ENCODE data around the gene TTC7B. TPM values are rescaled to one million over a fixed set of nuclear protein-coding genes. Genes with fewer than 3 reads are reported as not detected.

Gene TTC7B
- total and polyA plus RNA-seq, 2 experiments from 2014 or later = 5.2 to 28.2 TPM

DNA sequence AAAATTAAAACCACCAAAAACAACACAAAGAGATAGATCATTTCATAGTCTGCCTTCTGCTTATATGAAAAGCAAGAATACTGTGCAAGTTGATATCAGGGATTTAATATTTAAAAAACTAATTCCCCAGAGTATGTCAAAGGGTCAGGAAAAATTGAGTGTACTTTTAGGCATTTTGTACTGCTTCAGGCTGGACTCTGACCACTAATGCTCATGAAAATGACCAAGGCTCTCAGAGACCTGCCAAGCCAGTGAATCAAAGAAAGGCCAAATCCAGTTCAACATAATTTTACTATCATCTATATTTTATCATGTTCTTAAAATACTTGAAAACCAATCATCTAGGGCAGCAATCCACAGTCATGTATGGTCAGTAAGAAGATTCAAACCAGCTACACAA is 66.0 kb downstream of the TTC7B start:
- in situ Hi-C loops (cut with MboI) = no loop called here
- TF ChIP-seq EZH2phosphoT487 (IDR thresholded peaks at IDR 0.05; ENCODE audit: insufficient read depth, low read depth) = no peak
- TF ChIP-seq EZH2 (IDR thresholded peaks at IDR 0.05; ENCODE audit: insufficient read depth, poor library complexity, severe bottlenecking) = no peak
- H3K9me2 ChIP-seq (ENCODE audit: insufficient read depth) = no peaks in the 10 kb centered on the region
- no peaks in the 10 kb centered on the region for H3K9me3 ChIP-seq (ENCODE audit: low read depth)
- no peaks in the 10 kb centered on the region for H3K36me3 ChIP-seq (ENCODE audit: low read depth)
- H4K20me1 ChIP-seq (ENCODE audit: insufficient read depth) = no peaks in the 10 kb centered on the region
- no peak for DNase-seq
- H3K27me3 ChIP-seq (replicated peaks; ENCODE audit: insufficient read depth) = no peaks in the 10 kb centered on the region
- H3K79me2 ChIP-seq (ENCODE audit: insufficient read depth) = no peaks in the 10 kb centered on the region
- H3K4me3 ChIP-seq = no peak overlapping the region
- H3F3A ChIP-seq (ENCODE audit: insufficient read depth) = no peaks in the 10 kb centered on the region
- no peak overlapping the region for H3K9ac ChIP-seq
- no peak overlapping the region for H2AFZ ChIP-seq
- H3K27ac ChIP-seq = no peak overlapping the region
- H3K4me1 ChIP-seq (ENCODE audit: insufficient read depth) = no peaks in the 10 kb centered on the region
- no peak overlapping the region for H3K4me2 ChIP-seq (ENCODE audit: unreplicated experiment)

DNA sequence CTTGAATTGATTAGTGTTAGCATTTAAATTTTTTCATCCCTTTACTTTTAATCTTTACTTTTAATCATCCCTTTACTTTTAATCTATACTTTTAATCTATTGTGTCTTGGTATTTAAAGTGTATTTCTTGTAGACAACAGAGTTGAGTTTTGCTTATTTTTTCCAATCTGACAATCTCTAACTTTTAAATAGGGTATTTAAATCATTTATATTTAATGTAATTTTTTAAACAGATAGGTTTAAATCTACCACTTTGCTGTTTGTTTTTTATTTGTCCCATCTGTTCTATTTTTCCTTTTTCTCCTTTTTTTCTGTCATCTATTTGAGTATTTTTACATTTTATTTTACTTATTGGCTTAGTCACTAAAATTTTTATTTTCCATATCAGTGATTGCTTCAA is 68.3 kb downstream of the TTC7B start:
- DNase-seq = no peak
- Histone ChIP-seq H3K4me1 (ENCODE audit: insufficient read depth) (no peaks in the 10 kb centered on the region), H3K9ac (no peak overlapping the region), H2AFZ (no peak overlapping the region), H3K36me3 (ENCODE audit: low read depth) (no peaks in the 10 kb centered on the region), H3K9me2 (ENCODE audit: insufficient read depth) (no peaks in the 10 kb centered on the region), H3F3A (ENCODE audit: insufficient read depth) (no peaks in the 10 kb centered on the region), H3K4me3 (no peak overlapping the region), H3K79me2 (ENCODE audit: insufficient read depth) (no peaks in the 10 kb centered on the region), H3K9me3 (ENCODE audit: low read depth) (no peaks in the 10 kb centered on the region), H3K4me2 (ENCODE audit: unreplicated experiment) (no peak overlapping the region), H4K20me1 (ENCODE audit: insufficient read depth) (no peaks in the 10 kb centered on the region), H3K27ac (no peak overlapping the region), H3K27me3 (replicated peaks; ENCODE audit: insufficient read depth) (no peaks in the 10 kb centered on the region)
- in situ Hi-C loops (cut with MboI) = no loop called here
- no peak for TF ChIP-seq EZH2phosphoT487 (IDR thresholded peaks at IDR 0.05; ENCODE audit: insufficient read depth, low read depth)
- no peak for TF ChIP-seq EZH2 (IDR thresholded peaks at IDR 0.05; ENCODE audit: insufficient read depth, poor library complexity, severe bottlenecking)

DNA sequence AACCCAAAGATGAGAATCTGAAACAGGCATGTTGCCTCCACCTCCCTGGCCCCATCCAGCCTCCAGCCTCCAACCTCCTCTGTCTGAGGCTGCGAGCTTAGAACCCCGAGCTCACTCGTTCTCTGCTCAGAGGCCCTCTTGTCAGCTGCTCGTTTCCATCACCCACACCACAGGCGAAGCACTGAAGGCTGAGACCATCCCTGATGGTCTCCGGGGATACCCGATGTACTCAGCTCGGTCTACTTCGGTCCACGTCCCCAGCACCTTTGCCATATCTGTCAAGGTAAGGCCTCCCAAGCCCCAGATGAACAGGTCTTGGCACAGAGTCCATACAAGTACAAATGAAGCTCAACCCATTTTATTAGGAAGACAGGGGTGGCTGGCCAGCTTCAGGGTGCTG is 72.4 kb downstream of the TTC7B start:
- Histone ChIP-seq H3F3A (ENCODE audit: insufficient read depth) (no peaks in the 10 kb centered on the region), H3K4me2 (ENCODE audit: unreplicated experiment) (no peak overlapping the region), H3K4me1 (ENCODE audit: insufficient read depth) (no peaks in the 10 kb centered on the region), H3K9me3 (ENCODE audit: low read depth) (no peaks in the 10 kb centered on the region), H3K27ac (no peak overlapping the region), H3K4me3 (no peak overlapping the region), H2AFZ (no peak overlapping the region), H3K9me2 (ENCODE audit: insufficient read depth) (no peaks in the 10 kb centered on the region), H3K27me3 (replicated peaks; ENCODE audit: insufficient read depth) (no peaks in the 10 kb centered on the region), H3K36me3 (ENCODE audit: low read depth) (no peaks in the 10 kb centered on the region), H3K9ac (no peak overlapping the region), H4K20me1 (ENCODE audit: insufficient read depth) (no peaks in the 10 kb centered on the region), H3K79me2 (ENCODE audit: insufficient read depth) (no peaks in the 10 kb centered on the region)
- WGBS, 2 experiments (ENCODE audit: low coverage in 1 of 2, low lambda C conversion rate in 2 of 2, missing lambda C conversion rate in 2 of 2) = 63 to 71% methylated on average over 10 of the region's 10 CpGs
- TF ChIP-seq EZH2 (IDR thresholded peaks at IDR 0.05; ENCODE audit: insufficient read depth, poor library complexity, severe bottlenecking) = no peak
- no peak for TF ChIP-seq EZH2phosphoT487 (IDR thresholded peaks at IDR 0.05; ENCODE audit: insufficient read depth, low read depth)
- DNase-seq = no peak
- in situ Hi-C loops (cut with MboI) = no loop called here

DNA sequence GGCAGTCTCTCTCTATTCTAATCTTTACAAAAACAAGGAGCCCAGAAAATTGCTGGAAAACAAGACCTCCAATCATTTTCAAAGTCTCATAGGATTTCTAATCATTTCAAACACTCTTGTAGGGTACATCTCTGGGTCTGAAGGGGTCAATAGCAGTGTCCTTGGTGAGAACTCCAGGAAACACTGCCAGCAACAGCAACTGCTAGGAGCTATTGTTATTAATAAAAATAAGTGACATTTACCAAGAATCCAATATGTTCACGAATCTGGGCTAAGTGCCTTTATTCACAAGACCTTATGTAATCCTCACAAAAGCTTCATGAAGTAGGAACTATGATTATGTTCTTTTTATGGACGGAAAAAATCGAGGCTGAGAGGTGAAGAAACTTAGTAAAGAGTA is 72.8 kb downstream of the TTC7B start:
- in situ Hi-C loops (cut with MboI) = no loop called here
- WGBS, 2 experiments (ENCODE audit: low coverage in 1 of 2, low lambda C conversion rate in 2 of 2, missing lambda C conversion rate in 2 of 2) = 19 to 24% methylated on average over 3 of the region's 3 CpGs

DNA sequence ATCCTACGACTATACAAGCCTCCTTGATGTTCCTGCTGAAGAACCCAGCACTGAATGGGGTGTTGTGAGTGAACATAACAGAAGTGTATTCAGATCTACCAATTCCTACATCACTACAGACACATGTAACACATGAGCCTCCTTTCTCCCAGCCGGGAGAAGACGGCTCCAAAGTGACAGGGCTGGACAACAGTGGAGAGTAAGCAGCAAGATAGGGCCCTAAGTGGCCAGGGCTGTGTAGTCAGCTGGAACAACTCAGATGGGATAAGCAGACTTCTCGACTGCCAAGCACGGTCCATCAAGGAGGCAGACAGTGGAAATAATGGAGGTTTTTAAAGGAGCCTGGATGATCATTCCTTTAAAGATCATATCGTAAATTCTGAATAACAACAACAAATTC is 73.5 kb downstream of the TTC7B start:
- no peaks in the 10 kb centered on the region for H4K20me1 ChIP-seq (ENCODE audit: insufficient read depth)
- H3F3A ChIP-seq (ENCODE audit: insufficient read depth) = no peaks in the 10 kb centered on the region
- no peak overlapping the region for H3K4me2 ChIP-seq (ENCODE audit: unreplicated experiment)
- H3K27me3 ChIP-seq (replicated peaks; ENCODE audit: insufficient read depth) = no peaks in the 10 kb centered on the region
- in situ Hi-C loops (cut with MboI) = no loop called here
- no peak for DNase-seq
- H3K79me2 ChIP-seq (ENCODE audit: insufficient read depth) = no peaks in the 10 kb centered on the region
- H3K9me3 ChIP-seq (ENCODE audit: low read depth) = no peaks in the 10 kb centered on the region
- no peaks in the 10 kb centered on the region for H3K4me1 ChIP-seq (ENCODE audit: insufficient read depth)
- H3K36me3 ChIP-seq (ENCODE audit: low read depth) = no peaks in the 10 kb centered on the region
- no peak overlapping the region for H3K9ac ChIP-seq
- no peak overlapping the region for H3K27ac ChIP-seq
- no peak overlapping the region for H2AFZ ChIP-seq
- H3K4me3 ChIP-seq = no peak overlapping the region
- TF ChIP-seq EZH2 (IDR thresholded peaks at IDR 0.05; ENCODE audit: insufficient read depth, poor library complexity, severe bottlenecking) (no peak), EZH2phosphoT487 (IDR thresholded peaks at IDR 0.05; ENCODE audit: insufficient read depth, low read depth) (no peak)
- H3K9me2 ChIP-seq (ENCODE audit: insufficient read depth) = no peaks in the 10 kb centered on the region
- 32 to 36% methylated on average over 6 of the region's 6 CpGs for WGBS, 2 experiments (ENCODE audit: low coverage in 1 of 2, low lambda C conversion rate in 2 of 2, missing lambda C conversion rate in 2 of 2)

More for the DNA sequence above, 72.8 kb downstream of the TTC7B start:
- Histone ChIP-seq H3K4me3 (no peak overlapping the region), H3K9ac (no peak overlapping the region), H2AFZ (no peak overlapping the region), H3K27ac (no peak overlapping the region), H3K27me3 (replicated peaks; ENCODE audit: insufficient read depth) (no peaks in the 10 kb centered on the region), H4K20me1 (ENCODE audit: insufficient read depth) (no peaks in the 10 kb centered on the region), H3K4me1 (ENCODE audit: insufficient read depth) (no peaks in the 10 kb centered on the region), H3K36me3 (ENCODE audit: low read depth) (no peaks in the 10 kb centered on the region), H3F3A (ENCODE audit: insufficient read depth) (no peaks in the 10 kb centered on the region), H3K4me2 (ENCODE audit: unreplicated experiment) (no peak overlapping the region), H3K9me3 (ENCODE audit: low read depth) (no peaks in the 10 kb centered on the region), H3K9me2 (ENCODE audit: insufficient read depth) (no peaks in the 10 kb centered on the region), H3K79me2 (ENCODE audit: insufficient read depth) (no peaks in the 10 kb centered on the region)
- TF ChIP-seq EZH2phosphoT487 (IDR thresholded peaks at IDR 0.05; ENCODE audit: insufficient read depth, low read depth) (no peak), EZH2 (IDR thresholded peaks at IDR 0.05; ENCODE audit: insufficient read depth, poor library complexity, severe bottlenecking) (no peak)
- DNase-seq = no peak
